Stimulated activated naive CD4-positive, alpha-beta T cell (primary cell): ENCODE measurements around the gene ESCO1.

Experiments
- DNase-seq, 6 experiments: peaks; one replicate each; lab custom pipeline; 2025; lab: John Stamatoyannopoulos, UW

Gene ESCO1

DNA sequence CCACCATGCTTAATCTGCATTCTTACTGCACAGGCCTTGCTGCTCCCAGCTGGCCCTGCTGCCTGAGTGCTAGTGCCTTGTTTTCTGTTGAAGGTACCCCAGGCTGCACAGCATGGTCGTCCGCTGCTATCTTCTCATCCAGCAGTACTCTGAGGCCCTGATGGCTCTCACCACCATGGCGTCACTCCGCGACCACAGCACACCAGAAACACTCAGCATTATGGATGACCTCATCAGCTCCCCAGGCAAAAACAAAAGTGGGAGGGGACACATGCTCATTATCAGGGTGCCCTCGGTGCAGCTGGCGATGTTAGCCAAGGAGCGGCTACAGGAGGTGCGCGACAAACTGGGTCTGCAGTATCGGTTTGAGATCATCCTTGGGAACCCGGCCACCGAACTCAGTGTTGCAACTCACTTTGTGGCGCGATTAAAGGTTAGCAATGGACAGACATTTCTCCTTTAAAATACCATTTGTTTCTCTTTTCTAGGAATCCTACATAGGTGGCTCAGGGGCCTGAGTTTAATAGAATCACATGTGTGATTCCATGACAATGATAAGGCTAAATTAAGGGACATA is 110.5 kb downstream of the ESCO1 start:
- DNase-seq = no peak

DNA sequence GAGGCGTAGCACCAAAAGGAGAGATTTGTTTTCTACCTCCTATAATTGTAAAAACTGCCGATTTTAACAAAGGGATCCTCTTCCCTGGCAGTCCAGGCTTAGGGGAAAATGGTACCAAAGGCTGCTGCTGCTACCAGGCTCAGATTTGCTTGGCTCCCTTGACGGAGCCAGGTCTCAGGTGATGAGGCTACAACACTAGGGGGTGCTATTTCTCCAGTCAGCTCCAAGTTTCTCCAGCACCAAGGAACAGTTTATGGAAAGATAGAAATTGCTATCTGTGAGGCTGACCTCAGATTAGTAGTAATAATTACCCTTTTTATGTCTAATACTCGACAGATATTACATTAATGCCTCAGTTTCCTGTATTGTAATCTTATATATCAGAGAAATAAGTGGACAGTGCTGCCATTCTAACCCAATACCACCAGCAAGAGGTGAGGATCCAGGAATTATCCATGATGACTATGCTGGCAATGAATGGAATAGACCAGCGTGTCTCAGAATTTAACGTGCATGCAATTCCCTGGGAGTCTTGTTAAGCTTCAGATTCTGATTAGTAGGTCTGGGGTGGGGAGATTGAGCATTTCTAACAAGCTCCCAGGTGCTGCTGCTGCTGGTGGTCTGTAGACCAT is 111.3 kb downstream of the ESCO1 start:
- peak in 1 of 6 experiments; percentile 8 for DNase-seq

DNA sequence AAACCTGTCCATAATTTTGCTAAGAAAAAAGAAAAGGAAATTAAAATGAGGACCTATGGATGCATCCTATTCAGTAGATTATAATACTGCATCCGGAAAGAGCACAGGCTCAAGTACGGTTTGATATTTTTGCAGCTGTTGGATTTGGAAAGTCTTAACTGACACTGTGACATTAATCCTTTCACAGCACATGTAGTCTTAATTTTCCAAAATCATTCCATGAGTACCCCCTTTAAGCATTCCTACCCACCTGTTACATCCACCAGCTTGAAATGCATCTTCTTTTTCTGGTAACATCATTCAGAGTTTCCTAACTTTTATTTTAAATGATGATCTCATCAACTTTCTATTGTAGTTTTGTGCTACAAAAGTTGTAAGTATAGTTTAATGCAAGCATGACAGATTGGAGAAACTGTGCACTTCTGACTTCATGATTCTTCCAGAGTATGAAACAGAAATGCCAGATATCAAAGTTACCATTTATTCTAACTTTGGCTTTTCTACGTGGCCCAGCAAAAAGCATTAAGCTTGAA is 113.5 kb downstream of the ESCO1 start:
- no peak for DNase-seq

GRCh38 chr18:21484851-21485636 is 115.5 kb downstream of the ESCO1 start:
- DNase-seq = no peak

- DNase-seq = no peak
Measured at GRCh38 chr18:21483051-21483450, 117.5 kb downstream of the ESCO1 start.

DNA sequence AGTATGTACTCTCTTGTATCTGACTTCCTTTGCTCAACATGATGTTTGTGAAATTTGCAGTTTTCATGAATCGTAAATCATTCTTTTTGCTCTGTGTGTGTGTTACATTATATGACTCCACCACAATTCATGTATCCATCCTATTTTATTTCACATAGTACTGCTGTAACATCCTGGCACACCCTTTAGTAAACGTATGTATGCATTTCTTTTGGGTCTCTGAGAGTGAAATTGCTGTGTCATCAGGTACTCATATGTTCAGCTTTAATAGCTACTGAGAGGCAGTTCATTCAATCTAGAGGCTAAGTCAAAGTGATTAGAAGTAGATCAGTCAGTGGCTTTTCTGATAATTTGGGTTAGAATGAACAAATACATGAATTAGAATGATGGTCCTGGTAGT is 118.8 kb downstream of the ESCO1 start:
- DNase-seq = no peak

DNA sequence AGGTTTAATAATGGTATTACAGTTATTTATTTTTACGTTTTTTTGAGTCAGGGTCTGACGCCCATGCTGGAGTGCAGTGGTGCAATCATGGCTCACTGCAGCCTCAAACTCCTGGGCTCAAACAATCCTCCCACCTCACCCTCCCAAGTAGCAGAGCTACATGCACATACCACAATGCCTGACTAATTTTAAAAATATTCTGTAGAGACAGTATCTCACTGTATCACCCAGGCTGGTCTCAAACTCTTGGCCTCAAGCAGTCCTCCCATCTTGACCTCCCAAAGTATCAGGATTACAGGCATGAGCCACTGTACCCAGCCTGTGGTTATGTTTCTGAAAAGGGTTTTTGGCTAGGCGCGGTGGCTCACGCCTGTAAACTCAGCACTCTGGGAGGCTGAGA is 120.8 kb downstream of the ESCO1 start:
- DNase-seq = no peak
